Left forelimb (tissue), 1 donor: ENCODE results near the gene AGK.
"Not testable (repeated sequence)": the region's sequence is repeated elsewhere in the genome, so short reads cannot be mapped to it uniquely, and the experiment has no call there.

Experiments
- DNase-seq: peaks from one replicate; pipeline ENCODE4 v3.0.0-alpha.2; 2018; ENCODE audit warnings: low spot score

AGK gene

GRCh38 chr7:141676618-141677017 lies 125.4 kb downstream of the AGK start:
- no peak for DNase-seq

GRCh38 chr7:141679014-141679413 lies 127.8 kb downstream of the AGK start:
- DNase-seq = no peak

DNA sequence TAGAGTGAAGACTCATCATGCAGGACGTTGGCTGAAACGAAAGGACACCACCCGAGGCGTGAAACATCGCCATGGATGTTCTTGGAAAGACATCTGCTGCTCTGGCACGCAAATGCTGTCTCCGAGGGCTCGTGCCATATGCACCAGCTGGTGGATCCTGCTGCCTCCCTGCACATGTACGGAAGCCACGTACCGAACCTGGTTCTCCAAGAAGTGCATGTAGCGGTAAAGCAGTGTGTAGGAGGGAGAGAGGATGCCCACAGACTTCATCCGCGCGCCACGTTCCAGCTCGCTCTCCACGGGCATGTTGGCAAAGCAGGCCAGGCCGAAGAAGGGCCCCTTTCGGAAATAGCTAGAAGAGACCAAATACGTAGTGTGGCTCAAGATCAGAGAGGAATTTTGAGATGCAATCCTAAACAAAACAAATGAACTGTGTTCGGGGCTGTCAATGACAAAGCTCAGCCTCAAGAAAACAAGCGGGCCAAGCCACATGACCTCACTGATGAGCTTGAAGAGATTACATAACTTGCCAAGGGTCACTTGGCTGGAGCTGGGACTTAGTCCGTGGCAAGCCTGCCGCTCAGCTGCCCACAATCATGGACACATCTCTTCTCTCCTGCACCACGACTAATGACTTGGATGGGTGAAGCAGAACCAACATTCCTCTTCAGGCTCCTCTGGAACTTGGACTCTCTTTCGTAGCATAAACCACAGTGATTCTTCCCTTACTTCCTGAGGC lies 134.2 kb downstream of the AGK start:
- no peak for DNase-seq

GRCh38 chr7:141686074-141686473 lies 134.9 kb downstream of the AGK start:
- no peak for DNase-seq

DNA sequence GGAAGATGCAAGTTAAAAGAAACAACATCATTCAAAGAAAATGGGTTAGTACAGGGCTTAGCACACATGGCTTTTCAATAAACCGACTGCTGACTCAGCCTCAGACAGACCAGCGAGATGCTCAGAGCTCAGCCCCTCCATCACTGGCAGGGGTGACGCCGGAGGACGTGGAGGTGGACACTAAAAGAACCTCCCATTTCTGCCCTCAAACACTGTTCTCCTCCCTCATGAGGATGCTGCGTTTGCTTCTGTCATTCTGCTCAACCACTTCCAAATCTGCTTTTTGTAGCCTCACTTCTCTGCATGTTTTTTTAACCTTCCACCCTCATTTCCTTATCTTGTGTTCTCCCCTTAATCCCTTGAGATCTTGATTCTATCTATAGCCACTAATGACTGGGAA lies 135.5 kb downstream of the AGK start:
- no peak for DNase-seq

DNA sequence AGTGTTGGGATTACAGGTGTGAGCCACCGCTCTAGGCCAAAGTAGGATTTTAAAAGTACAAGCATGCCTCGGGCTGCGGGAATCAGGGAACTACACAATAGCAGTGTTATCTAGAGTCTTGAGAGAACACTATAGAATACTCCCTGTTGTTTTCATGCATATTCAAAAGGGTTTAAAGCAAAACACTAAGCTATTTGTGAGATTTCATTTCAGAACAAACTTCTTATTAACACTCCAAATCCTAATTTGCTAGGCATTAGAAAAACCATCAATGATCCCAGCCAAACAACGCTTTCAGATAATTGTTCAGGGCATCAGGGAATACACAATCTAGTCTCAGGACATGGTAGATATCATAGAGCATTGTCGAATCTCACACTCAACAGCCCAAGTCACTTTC lies 136.8 kb downstream of the AGK start:
- no peak for DNase-seq

DNA sequence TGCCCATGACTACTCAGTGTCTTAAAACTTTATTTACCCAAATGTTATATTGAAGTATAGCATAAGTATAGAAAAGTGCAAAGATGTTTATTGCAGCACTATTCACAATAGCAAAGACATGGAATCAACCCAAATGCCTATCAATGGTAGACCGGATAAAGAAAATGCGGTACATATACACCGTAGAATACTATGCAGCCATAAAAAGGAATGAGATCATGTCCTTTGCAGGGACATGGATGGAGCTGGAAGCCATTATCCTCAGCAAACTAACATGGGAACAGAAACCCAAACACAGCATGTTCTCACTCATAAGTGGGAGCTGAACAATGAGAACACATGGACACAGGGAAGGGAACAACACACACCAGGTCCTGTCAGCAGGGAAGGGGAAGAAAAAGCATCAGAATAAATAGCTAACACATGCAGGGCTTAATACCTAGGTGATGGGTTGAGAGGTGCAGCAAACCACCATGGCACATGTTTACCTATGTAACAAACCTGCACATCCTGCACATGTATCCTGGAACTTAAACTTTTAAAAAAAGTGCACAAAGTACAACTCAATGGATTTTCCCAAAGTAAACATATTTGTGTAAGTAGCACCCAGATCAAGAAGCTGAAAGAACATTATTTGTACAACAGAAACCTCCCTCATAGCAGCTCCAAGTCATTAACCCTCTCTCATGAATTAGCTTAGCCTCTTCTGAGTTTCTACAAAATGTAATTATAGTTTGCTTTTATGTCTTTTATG lies 138.0 kb downstream of the AGK start:
- not testable (repeated sequence) for DNase-seq

DNA sequence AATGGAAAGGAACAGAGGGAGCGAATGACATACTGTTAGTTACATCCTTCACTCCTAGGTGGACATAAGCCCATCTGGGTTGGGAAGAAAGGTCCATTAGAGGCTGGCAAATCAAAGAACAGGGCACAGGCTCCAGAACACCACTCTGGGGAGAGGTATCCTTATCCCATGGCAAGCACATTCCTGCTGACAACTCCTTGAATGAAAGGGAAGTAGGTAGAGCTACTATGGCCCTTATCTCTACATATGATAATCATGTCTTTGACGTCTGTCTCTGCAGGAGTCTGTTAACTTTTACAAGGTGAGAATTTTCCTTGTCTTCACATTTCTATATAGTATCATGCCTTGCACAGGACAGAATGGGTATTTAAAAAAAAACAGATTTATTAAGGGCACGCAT lies 140.3 kb downstream of the AGK start:
- DNase-seq = no peak

- DNase-seq = no peak
These were observed 140.8 kb downstream of the AGK start for GRCh38 chr7:141691961-141692360.

DNA sequence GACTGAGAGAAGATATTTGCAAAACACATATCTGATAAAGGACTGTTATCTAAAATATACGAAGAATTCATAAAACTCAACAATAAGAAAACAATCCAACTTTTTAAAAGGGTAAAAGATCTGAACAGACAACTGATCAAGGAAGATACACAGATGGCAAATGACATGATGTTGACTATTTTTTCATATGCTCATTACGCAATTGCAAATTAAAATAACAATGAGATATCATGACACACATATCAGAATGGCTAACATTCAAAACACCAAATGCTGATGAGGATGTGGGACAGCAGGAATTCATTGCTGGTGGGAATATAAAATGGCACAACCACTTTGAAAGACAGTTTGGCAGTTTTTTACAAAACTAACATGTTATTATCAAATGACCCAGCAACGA lies 141.9 kb downstream of the AGK start:
- no peak for DNase-seq

DNA sequence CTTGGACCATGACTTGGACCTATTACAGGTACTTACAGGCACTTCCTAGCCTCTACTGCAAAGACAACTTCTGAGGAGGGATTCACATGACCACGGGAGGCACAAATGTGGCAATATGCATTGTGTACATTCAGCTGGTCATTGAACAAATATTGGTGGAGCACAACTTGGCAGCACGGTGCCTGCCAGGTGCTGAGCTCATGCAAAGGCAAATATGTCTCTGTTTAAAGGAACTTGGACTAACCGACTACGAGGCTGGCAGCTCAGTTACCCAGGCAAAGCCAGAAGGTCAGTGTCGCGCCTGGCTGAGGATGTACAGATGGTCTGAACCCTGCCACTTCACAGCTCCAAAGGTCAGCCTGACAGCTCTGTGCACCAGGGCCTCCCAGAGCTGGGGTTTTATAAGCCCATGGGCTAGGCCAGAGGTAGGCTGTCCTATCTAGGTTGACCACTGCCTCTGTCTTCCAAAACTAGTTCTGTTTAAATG lies 144.6 kb downstream of the AGK start:
- DNase-seq = no peak

GRCh38 chr7:141696348-141696747 lies 145.1 kb downstream of the AGK start:
- DNase-seq = no peak

GRCh38 chr7:141697211-141697871 lies 146.1 kb downstream of the AGK start:
- DNase-seq = no peak

- DNase-seq = no peak
These were observed 147.2 kb downstream of the AGK start for GRCh38 chr7:141698247-141699015.

DNA sequence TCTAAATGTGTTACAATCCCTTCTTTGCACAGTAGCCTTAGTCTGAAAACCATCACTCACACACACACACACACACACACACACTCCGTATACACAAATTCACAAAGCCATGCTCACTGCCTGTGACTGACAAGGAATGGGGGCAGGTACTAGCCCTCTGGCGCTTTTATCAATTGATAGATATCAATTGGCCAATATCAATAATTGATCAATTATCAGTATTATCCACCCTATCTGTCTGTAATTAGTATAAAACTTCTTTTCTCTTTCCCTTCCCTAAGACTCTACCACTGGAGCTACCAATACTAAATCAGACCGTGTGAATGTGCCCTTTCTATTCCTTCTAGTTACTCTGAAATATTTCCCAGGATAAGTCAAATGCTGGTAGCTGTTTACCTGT lies 148.7 kb downstream of the AGK start:
- no peak for DNase-seq

GRCh38 chr7:141700296-141700847 lies 149.2 kb downstream of the AGK start:
- no peak for DNase-seq

GRCh38 chr7:141700848-141701371 lies 149.7 kb downstream of the AGK start:
- no peak for DNase-seq

DNA sequence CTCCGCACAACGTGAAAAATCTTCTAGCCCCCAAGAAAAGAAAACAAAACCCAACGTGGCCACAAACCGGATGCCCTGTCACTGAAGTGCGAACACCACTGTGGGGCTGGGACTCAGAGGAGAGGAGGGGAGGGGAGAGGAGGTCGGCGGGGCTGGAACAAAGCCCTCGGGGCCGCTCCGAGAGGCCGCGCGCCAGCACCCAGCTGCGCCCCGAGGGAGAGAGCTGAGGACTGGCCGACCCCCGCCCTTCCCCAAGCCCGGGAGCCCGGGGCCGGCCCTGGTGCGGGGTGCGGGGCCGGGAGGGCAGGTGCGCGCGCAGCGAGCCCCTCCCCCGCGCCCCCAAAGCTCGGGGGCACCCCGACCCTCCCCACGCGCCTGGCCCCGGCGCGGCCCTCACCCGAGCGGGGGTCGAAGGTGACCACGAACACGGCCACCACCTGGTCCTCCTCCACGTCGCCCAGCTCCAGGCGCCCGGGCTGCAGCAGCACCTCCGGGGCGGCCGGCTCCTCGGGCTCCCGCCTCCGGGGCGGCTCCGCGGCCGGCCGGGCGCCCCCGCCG lies 150.4 kb downstream of the AGK start:
- peak; percentile 68 for DNase-seq

DNA sequence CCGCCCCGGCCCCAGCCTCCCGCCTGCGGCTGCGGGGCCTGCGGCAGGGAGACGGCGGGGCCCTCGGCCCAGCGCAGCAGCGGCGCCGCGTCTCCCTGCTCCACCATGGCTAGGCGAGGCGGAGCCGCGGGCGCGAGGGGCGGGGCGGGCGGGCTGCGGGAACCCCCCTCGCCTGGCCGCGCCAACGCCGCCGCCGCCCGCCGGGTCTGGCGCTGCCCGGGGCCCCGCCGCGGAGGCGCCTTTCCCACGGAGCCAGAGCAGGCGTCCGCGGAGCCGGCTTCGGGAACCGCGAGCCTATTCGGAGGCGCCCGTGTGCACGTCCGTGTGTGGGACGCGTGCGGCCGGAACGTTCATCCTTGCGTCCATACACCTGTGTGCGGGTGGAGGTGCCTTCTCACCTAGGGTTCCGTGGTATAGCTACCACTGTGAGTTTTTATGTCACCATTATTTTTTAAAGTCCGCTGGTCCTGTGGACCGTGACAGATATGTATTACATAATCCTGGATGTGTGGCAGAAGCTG lies 150.9 kb downstream of the AGK start, which contains the start of gene DENND11:
Gene DENND11 (minus strand): TSS at position 120 of the 521 bp plus-strand sequence. CDS start 13 bp downstream, at position 107.
- DNase-seq = no peak

DNA sequence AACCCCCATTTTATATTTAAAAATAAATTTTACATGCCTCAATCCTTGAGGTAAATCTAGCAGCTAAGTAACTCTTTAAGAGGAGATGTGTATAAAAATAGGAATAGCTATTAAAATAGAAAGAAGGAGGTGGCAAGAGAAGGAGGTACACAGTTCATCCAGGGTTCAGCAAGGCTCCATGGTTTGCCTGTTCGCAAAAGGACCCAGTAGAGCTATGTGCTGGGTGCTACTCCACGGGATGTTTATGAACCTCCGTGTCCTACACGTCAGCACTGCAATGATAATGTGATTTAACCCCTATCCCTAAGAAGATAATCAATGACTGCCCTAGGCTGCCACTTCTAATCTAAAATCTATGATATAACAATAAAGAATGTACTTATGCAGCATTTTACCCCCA lies 151.7 kb downstream of the AGK start:
- no peak for DNase-seq

GRCh38 chr7:141704112-141704511 lies 152.9 kb downstream of the AGK start:
- no peak for DNase-seq
